DMS153 treated with DMSO at 0.1 percent for 48 hours (cell line): ENCODE measurements around the gene SEC14L1.
"Not testable (repeated sequence)": the region's sequence is repeated elsewhere in the genome, so short reads cannot be mapped to it uniquely, and the experiment has no call there.

ENCODE experiments used
- DNase-seq: peaks from one replicate; lab custom pipeline; 2025; ENCODE audit not compliant: unreplicated experiment; lab: John Stamatoyannopoulos, UW

Gene SEC14L1

GRCh38 chr17:77254951-77255825, 114.4 kb downstream of the SEC14L1 start:
- DNase-seq = no peak

GRCh38 chr17:77255970-77256369, 115.2 kb downstream of the SEC14L1 start:
- not testable (repeated sequence) for DNase-seq

- no peak for DNase-seq
Observed at GRCh38 chr17:77256710-77257109, 115.9 kb downstream of the SEC14L1 start.

GRCh38 chr17:77257169-77257568, 116.4 kb downstream of the SEC14L1 start:
- DNase-seq = no peak

- no peak for DNase-seq
Observed at GRCh38 chr17:77257596-77258458, 117.1 kb downstream of the SEC14L1 start.

GRCh38 chr17:77258638-77259037, 117.9 kb downstream of the SEC14L1 start:
- DNase-seq = no peak

GRCh38 chr17:77264617-77265230, 124.0 kb downstream of the SEC14L1 start:
- DNase-seq = peak; percentile 19

GRCh38 chr17:77266213-77266612, 125.4 kb downstream of the SEC14L1 start:
- no peak for DNase-seq
